Smooth muscle cell (in vitro differentiated cells): Measurements from ENCODE around the gene TMED4. TPM values are rescaled to one million over a fixed set of nuclear protein-coding genes. Genes with fewer than 3 reads are reported as not detected.

Experiments
- DNase-seq: peaks from one replicate; lab custom pipeline; 2025; ENCODE audit not compliant: unreplicated experiment; lab: John Stamatoyannopoulos, UW
- H2AFZ ChIP-seq: fragments of 200-600 bp; sonication (generic); 2 replicates; pipeline ENCODE4 v1.6.0; 2016; ENCODE audit warnings: antibody characterized with exemption, low read depth, mild to moderate bottlenecking
- H3F3A ChIP-seq: fragments of 200-600 bp; sonication (generic); 2 replicates; pipeline ENCODE4 v1.6.0; 2017; ENCODE audit warnings: antibody characterized with exemption, low read depth
- H3K27ac ChIP-seq: fragments of 200-600 bp; sonication (generic); 2 replicates; pipeline ENCODE4 v1.5.1; 2016; ENCODE audit warnings: low read depth, mild to moderate bottlenecking
- H3K27me3 ChIP-seq: fragments of 200-600 bp; sonication (generic); 2 replicates; pipeline ENCODE4 v1.6.1; 2016; ENCODE audit warnings: low read depth, mild to moderate bottlenecking
- H3K36me3 ChIP-seq: fragments of 200-600 bp; sonication (generic); 2 replicates; pipeline ENCODE4 v1.5.1; 2016; ENCODE audit warnings: low read depth
- H3K4me1 ChIP-seq: fragments of 200-600 bp; sonication (generic); 2 replicates; pipeline ENCODE4 v1.5.1; 2016; ENCODE audit warnings: low read depth
- H3K4me2 ChIP-seq: fragments of 200-600 bp; sonication (generic); 2 replicates; pipeline ENCODE4 v1.6.0; 2016; ENCODE audit warnings: mild to moderate bottlenecking
- H3K4me3 ChIP-seq: fragments of 200-600 bp; sonication (generic); 2 replicates; pipeline ENCODE4 v1.5.1; 2016; ENCODE audit warnings: mild to moderate bottlenecking
- H3K79me2 ChIP-seq: fragments of 200-600 bp; sonication (generic); 2 replicates; pipeline ENCODE4 v1.6.0; 2016; ENCODE audit warnings: low read depth, mild to moderate bottlenecking
- H3K9ac ChIP-seq: fragments of 200-600 bp; sonication (generic); 2 replicates; pipeline ENCODE4 v1.6.0; 2016; ENCODE audit warnings: low read depth
- H3K9me3 ChIP-seq: fragments of 200-600 bp; sonication (generic); replicated peaks from 2 replicates; pipeline ENCODE4 v1.5.1; 2016; ENCODE audit warnings: low read depth
- H4K20me1 ChIP-seq: fragments of 200-600 bp; sonication (generic); 2 replicates; pipeline ENCODE4 v1.6.0; 2016; ENCODE audit warnings: low read depth
- WGBS: methylation state at CpG from one replicate; pipeline ENCODE4 v1.1.7; 2016; ENCODE audit warnings: low lambda C conversion rate; 5-methylcytosine and 5-hydroxymethylcytosine counted together
- polyA plus RNA-seq: library from polyadenylated mRNA; unstranded; fragments of >200 nt; fragmentation: Nextera tagmentation; extraction: Ambion mirVana; gene quantifications from 2 replicates; pipeline ENCODE4 v1.2.1, GENCODE V29; 2016
- total RNA-seq: library from RNA; depleted of rRNA; stranded (reverse); fragments of >200 nt; gene quantifications from 2 replicates; pipeline ENCODE4 v1.2.3, GENCODE V29; 2014
- TF ChIP-seq, protein P1 (sequence below): fragments of 200-600 bp; sonication (generic); IDR thresholded peaks from 2 replicates; pipeline ENCODE4 v1.5.1; 2017; ENCODE audit warnings: borderline replicate concordance, mild to moderate bottlenecking, antibody characterized with exemption; ENCODE audit not compliant: insufficient read depth, poor library complexity, severe bottlenecking

TMED4 gene
- total and polyA plus RNA-seq, 2 experiments from 2014 or later, result 38.4 to 50.8 TPM

DNA sequence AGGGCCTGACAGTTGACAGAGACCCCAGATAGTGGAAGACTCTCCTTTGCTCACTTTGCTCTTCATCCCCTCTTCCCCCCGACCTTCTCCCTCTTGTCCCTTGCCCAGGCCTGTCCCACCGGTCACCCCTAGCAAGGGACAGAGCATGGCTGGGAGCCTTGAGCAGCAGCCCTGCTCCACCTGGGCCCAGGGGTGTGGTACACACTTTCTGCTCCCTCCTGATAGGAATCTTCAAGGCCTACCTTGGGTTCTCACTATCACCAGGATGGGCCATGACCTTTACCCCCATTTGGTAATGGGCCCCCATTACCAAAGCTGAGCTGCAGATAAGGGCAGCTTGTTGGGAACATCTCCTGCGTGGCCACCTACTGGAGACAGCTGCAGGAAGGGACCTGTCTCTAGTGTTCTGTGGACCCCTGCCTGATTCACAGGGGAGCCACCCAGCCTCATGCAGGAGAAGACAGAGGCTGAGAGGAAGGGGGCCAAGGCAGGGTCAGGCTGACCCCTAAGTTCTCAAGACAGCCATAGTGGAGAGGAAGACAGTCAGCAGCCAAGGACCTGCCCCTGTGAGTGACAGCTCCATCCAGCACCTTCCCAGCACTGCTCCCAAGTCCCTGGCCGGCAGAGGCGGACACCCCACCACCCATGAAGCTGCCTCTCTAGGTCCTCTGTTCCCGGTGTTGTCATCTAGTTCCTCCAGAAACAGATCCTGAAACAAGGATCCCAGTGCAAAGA lies 40.0 kb downstream of the TMED4 start:
- 87% methylated on average over 6 of the region's 6 CpGs for WGBS
- H3K4me1 ChIP-seq, result no peaks in the 10 kb centered on the region

GRCh38 chr7:44541028-44541869 lies 40.8 kb downstream of the TMED4 start, which contains the start of gene NPC1L1:
TSS of gene NPC1L1 (minus strand) at chr7:44541330. CDS start at chr7:44541259, 71 bp downstream.
- Histone ChIP-seq H3F3A (no peaks in the 10 kb centered on the region), H3K27ac (no peak within 1 kb of the TSS)
- no peak for DNase-seq

More for the DNA sequence above, 40.0 kb downstream of the TMED4 start:
- Histone ChIP-seq H3F3A (no peaks in the 10 kb centered on the region), H3K4me3 (no peak overlapping the region), H3K27ac (no peak overlapping the region), H3K9ac (no peak overlapping the region), H3K9me3 (no peaks in the 10 kb centered on the region), H4K20me1 (no peaks in the 10 kb centered on the region), H3K27me3 (no peaks in the 10 kb centered on the region), H3K79me2 (no peaks in the 10 kb centered on the region), H3K4me2 (no peak overlapping the region), H3K36me3 (no peaks in the 10 kb centered on the region), H2AFZ (no peak overlapping the region)
- TF ChIP-seq, protein P1, sequence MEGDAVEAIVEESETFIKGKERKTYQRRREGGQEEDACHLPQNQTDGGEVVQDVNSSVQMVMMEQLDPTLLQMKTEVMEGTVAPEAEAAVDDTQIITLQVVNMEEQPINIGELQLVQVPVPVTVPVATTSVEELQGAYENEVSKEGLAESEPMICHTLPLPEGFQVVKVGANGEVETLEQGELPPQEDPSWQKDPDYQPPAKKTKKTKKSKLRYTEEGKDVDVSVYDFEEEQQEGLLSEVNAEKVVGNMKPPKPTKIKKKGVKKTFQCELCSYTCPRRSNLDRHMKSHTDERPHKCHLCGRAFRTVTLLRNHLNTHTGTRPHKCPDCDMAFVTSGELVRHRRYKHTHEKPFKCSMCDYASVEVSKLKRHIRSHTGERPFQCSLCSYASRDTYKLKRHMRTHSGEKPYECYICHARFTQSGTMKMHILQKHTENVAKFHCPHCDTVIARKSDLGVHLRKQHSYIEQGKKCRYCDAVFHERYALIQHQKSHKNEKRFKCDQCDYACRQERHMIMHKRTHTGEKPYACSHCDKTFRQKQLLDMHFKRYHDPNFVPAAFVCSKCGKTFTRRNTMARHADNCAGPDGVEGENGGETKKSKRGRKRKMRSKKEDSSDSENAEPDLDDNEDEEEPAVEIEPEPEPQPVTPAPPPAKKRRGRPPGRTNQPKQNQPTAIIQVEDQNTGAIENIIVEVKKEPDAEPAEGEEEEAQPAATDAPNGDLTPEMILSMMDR, result no peak
- no peak for DNase-seq

GRCh38 chr7:44540592-44541027 lies 41.4 kb downstream of the TMED4 start:
- no peaks in the 10 kb centered on the region for H3K27me3 ChIP-seq
- H3K27ac ChIP-seq, result no peak overlapping the region
- no peak overlapping the region for H3K9ac ChIP-seq
- no peak overlapping the region for H3K4me3 ChIP-seq
- H3K79me2 ChIP-seq, result no peaks in the 10 kb centered on the region
- TF ChIP-seq, protein P1, result no peak
- H3K36me3 ChIP-seq, result no peaks in the 10 kb centered on the region
- WGBS, result 99% methylated on average over 5 of the region's 5 CpGs
- H3K4me1 ChIP-seq, result no peaks in the 10 kb centered on the region
- no peak overlapping the region for H3K4me2 ChIP-seq
- no peaks in the 10 kb centered on the region for H4K20me1 ChIP-seq
- DNase-seq, result no peak
- H2AFZ ChIP-seq, result no peak overlapping the region
- no peaks in the 10 kb centered on the region for H3F3A ChIP-seq
- H3K9me3 ChIP-seq, result no peaks in the 10 kb centered on the region

More at GRCh38 chr7:44541028-44541869, 40.8 kb downstream of the TMED4 start, which contains the start of gene NPC1L1:
- H3K4me3 ChIP-seq, result no peak within 1 kb of the TSS
- no peak within 1 kb of the TSS for H3K9ac ChIP-seq
- H3K9me3 ChIP-seq, result no peaks in the 10 kb centered on the region
- 87% methylated on average over 20 of the region's 20 CpGs for WGBS
- TF ChIP-seq, protein P1, result no peak
- H4K20me1 ChIP-seq, result no peaks in the 10 kb centered on the region
- no peak within 1 kb of the TSS for H3K4me2 ChIP-seq
- H3K79me2 ChIP-seq, result no peaks in the 10 kb centered on the region
- no peaks in the 10 kb centered on the region for H3K4me1 ChIP-seq
- no peak within 1 kb of the TSS for H2AFZ ChIP-seq
- H3K36me3 ChIP-seq, result no peaks in the 10 kb centered on the region
- H3K27me3 ChIP-seq, result no peaks in the 10 kb centered on the region
